GM19455 (cell line): ENCODE results near the gene XPO6.
"Not testable (repeated sequence)": the region's sequence is repeated elsewhere in the genome, so short reads cannot be mapped to it uniquely, and the experiment has no call there.

Experiments used
- ATAC-seq: cut with Tn5 transposase; IDR thresholded peaks from one replicate; pipeline ENCODE4 v1.9.1; 2021; ENCODE audit not compliant: unreplicated experiment

Gene XPO6, protein sequence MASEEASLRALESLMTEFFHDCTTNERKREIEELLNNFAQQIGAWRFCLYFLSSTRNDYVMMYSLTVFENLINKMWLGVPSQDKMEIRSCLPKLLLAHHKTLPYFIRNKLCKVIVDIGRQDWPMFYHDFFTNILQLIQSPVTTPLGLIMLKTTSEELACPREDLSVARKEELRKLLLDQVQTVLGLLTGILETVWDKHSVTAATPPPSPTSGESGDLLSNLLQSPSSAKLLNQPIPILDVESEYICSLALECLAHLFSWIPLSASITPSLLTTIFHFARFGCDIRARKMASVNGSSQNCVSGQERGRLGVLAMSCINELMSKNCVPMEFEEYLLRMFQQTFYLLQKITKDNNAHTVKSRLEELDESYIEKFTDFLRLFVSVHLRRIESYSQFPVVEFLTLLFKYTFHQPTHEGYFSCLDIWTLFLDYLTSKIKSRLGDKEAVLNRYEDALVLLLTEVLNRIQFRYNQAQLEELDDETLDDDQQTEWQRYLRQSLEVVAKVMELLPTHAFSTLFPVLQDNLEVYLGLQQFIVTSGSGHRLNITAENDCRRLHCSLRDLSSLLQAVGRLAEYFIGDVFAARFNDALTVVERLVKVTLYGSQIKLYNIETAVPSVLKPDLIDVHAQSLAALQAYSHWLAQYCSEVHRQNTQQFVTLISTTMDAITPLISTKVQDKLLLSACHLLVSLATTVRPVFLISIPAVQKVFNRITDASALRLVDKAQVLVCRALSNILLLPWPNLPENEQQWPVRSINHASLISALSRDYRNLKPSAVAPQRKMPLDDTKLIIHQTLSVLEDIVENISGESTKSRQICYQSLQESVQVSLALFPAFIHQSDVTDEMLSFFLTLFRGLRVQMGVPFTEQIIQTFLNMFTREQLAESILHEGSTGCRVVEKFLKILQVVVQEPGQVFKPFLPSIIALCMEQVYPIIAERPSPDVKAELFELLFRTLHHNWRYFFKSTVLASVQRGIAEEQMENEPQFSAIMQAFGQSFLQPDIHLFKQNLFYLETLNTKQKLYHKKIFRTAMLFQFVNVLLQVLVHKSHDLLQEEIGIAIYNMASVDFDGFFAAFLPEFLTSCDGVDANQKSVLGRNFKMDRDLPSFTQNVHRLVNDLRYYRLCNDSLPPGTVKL

DNA sequence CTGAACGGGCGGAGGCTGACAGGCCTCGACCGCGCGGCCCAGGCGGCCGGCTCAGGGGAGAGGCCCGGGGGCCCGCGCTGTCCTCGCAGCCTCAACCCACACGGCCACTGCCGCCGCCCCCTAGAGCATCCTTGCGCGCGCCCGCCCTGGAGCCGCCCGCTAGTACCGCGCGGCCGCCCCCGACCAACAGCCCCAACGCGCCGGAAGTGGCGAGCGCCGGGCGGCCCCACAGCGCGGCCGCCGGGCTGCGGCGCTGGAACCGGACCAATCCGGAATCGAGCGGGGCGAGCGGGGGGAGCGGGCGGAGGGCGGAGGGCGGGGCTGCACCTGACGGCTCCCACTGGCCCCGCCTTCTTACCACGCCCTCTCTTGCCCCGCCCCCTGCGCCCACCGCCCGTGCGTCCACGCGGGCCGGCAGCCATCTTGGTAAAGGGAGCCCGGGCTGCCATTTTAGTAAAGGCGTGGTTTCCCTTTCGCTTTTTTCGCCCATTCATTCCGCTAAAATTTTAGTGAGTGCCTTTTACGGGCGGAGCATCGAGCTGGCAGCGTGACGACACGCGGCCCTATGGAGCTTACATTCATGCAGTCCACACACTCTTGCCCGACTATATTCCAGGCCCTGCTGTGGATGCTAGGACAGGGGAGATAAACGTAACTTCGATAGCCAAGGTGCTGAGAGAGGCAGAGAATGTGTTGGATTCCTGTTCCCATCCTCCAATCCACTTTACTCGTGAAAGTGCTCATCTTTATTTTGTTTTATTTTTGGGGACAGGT is at the start of gene XPO6:
Gene XPO6 (minus strand): TSS at position 208 of the 774 bp plus-strand sequence. CDS start 597 bp downstream, outside the sequence.
- ATAC-seq = peak; percentile 75

DNA sequence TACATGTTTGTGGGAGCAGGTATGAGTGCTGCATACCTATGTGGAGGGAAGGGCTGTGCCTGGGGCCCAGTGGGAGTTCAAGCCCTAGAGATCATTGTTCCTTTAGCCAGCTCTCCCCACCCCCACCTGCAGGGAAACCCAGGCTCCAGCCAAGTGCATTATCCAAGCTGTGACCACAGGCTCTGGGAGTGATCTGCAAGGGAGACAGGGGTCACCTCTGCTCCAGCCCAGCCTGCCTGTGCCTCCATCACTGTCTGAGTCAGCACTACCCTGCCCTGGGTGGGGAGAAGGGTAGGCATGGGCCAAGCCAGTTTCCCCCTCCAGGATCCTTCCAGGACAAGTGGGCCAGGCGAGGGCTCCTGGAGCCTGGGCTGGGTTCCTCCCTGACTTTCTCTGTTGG is 48.4 kb upstream of the XPO6 start:
- ATAC-seq = no peak

DNA sequence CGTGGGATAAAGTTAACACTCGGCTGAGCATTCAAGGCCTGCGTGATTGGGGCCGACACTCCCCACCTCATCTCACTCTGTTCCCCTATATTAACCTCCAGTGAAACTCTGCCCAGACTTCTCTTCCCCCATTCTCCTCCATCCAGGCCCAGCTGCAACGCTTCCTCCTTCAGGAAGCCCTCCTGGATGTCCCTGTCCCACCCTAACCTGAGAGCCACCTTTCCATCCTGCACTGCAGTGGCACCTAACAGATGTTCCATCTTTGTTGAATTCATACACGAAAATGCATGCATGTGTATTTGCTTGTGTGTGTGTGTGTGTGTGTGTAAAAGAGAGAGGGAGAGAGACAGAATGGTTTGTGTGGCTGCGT is 48.0 kb upstream of the XPO6 start:
- ATAC-seq = no peak

- no peak for ATAC-seq
Measured at GRCh38 chr16:28259091-28259780, 47.5 kb upstream of the XPO6 start.

GRCh38 chr16:28258567-28258966 is 46.8 kb upstream of the XPO6 start:
- ATAC-seq = no peak

DNA sequence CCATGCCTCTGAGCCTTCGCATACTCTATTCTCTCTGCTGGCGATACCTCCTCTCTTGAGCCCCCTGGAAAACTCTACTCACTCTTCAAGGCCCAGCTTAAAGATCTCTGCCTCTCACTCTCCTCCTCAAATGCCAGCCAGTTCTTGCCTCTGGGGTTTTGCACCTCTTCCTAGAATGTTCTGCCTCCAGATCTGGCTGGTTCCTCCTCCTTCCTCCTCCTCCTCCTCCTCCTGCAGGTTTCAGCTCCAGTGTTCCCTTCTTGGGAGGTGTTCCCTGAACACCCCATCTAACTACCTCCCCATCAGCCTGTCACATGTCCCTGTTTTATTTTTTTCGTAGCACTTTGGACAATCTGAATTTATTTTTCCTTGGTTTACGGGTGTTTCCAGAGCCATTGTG is 45.5 kb upstream of the XPO6 start:
- no peak for ATAC-seq

DNA sequence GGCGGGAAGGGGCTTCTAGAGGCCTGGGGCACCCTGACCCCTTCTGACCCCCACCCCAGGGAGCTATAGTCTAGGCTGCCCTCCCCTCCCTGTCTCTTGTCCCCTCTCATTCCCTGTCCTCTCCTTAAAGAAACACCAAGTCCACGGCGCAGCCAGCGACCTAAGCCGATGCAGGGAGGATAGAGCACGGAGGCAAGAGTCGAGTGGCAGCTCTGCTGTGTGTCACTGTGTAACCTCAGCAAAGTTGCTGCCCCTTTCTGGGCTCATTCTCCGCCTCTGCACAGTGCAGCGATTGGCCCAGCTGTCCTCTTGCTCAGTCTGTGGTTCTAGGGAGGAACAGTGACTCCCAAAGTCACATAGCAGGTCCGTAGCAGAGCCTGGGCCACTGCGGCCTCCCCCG is 44.1 kb upstream of the XPO6 start:
- ATAC-seq = no peak

- no peak for ATAC-seq
Measured at GRCh38 chr16:28254158-28254557, 42.4 kb upstream of the XPO6 start.

GRCh38 chr16:28250999-28251398 is 39.2 kb upstream of the XPO6 start:
- no peak for ATAC-seq

DNA sequence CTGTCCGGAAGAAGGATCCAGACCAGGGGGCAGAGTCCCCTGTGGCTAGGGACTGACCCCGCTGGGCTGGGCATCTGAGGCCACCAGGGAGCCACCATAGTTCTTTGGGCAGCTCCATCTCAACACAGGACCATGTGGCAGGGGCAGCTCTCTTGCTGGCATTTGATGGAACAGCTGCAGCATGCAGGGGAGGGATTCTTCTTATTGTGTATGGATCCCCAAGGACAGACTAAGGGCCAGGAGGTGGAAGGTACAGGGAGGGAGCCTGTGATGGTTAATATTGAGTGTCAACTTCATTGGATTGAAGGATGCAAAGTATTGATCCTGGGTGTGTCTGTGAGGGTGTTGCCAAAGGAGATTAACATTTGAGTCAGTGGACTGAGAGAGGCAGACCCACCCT is 37.7 kb upstream of the XPO6 start:
- ATAC-seq = not testable (repeated sequence)

GRCh38 chr16:28241924-28242323 is 30.2 kb upstream of the XPO6 start:
- ATAC-seq = no peak

DNA sequence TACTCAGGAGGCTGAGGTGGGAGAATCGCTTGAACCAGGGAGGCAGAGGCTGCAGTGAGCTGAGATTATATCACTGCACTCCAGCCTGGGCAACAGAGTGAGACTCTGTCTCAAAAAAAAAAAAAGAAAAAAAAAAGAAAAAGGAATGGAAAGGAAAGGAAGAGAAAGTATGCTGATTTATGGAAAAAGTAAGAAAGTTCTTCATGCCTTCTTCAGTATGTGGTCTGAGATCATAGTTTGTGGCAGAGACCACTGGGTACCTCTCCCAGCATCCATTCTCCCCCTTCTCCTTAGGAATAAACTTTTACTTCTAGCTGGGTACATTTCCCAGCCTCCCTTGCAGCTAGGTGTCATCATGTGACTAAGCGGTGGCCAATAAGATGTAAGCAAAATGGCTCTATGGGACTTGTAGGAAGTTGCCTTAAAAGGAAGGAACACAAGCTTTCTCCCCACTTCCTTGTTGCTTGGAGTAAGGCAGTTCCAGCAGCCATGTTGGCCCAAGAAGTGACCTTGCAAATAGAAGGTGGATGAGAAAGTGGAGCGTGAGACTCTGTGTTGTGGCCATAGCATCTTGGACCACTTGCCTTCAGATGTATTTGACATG is 26.1 kb upstream of the XPO6 start:
- no peak for ATAC-seq

DNA sequence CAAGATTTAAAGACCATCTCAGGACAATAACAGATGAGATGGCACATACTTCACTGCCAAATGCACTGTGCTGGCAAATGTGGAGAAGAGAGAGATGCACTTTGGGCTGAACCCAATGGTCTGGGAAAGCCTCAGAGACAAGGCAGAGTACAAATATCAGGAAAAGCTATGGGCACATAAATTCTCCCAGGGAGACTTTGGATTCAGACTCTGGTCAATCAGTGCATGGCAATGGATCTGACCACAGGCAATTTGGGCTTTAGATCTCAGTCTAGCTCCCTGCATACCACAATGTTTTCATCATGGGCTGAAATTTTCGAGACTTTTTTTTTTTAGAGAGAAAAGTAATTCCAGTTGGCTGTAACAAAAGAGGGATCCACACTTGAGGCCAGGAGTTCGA is 20.0 kb upstream of the XPO6 start:
- ATAC-seq = no peak

GRCh38 chr16:28223909-28224308 is 12.1 kb upstream of the XPO6 start:
- not testable (repeated sequence) for ATAC-seq

DNA sequence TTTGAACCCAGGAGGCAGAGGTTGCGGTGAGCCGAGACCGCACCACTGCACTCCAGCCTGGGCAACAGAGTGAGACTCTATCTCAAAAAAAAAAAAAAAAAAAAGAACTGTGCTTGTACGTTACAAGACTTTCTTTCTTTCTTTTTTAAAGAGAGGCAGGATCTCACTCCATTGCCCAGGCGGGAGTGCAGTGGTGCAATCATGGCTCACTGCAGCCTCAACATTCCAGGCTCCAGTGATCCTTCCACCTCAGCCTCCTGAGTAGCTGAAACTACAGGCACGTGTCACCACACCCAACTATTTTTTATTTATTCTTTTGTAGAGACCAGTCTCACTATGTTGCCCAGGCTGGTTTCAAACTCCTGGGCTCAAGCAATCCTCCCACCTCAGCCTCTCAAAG is 8.0 kb upstream of the XPO6 start:
- ATAC-seq = not testable (repeated sequence)

GRCh38 chr16:28219282-28219681 is 7.5 kb upstream of the XPO6 start:
- ATAC-seq = no peak

- no peak for ATAC-seq
Measured at GRCh38 chr16:28218109-28218508, 6.3 kb upstream of the XPO6 start.

- ATAC-seq = no peak
Measured at GRCh38 chr16:28217326-28217725, 5.6 kb upstream of the XPO6 start.

DNA sequence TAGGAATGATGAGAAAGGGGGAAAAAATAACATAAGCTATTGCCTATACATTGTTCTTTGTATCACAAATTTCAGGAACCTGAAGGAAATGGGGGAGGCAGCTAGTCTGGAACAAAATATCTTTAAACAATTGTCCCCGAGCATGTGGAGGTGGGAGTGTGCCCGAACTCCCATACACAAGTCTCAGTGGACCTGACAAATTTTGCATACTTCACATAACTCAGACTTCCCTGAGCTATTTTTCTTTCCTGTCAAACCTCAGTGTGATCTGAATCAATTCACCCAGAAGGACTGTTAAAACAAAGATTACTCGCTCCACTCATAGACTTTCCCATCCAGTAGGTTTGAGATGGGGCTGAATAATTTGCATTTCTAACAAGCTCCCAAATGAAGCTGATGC is 1.6 kb upstream of the XPO6 start:
- no peak for ATAC-seq

- no peak for ATAC-seq
Measured at GRCh38 chr16:28212532-28212873, 738 bp upstream of the XPO6 start.
